NCI-H748 treated with DMSO at 0.1 percent for 48 hours (cell line): ENCODE data around the gene GRB2.
A peak's percentile ranks its signal among the peaks of the same experiment; 100 is the strongest.
"Not testable (repeated sequence)": the region's sequence is repeated elsewhere in the genome, so short reads cannot be mapped to it uniquely, and the experiment has no call there.

Experiments used
- DNase-seq: peaks from one replicate; lab custom pipeline; 2025; lab: John Stamatoyannopoulos, UW

The GRB2 gene

DNA sequence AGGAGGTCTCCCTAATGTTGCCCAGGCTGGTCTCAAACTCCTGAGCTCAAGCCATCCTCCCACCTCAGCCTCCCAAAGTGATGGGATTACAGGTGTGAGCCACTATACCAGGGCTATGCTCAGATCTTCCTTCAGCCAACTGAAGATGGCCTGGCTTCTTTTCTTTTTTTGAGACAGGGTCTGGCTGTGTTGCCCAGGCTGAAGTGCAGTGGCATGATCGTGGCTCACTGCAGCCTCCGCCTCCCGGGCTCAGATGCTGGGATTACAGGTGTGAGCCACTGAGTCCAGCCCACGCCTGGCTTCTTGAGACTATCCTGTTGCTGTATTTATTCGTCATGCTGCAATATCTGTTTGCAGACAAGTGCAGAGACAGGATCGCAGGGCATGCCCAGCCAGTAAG, 120.4 kb downstream of the GRB2 start:
- no peak for DNase-seq

DNA sequence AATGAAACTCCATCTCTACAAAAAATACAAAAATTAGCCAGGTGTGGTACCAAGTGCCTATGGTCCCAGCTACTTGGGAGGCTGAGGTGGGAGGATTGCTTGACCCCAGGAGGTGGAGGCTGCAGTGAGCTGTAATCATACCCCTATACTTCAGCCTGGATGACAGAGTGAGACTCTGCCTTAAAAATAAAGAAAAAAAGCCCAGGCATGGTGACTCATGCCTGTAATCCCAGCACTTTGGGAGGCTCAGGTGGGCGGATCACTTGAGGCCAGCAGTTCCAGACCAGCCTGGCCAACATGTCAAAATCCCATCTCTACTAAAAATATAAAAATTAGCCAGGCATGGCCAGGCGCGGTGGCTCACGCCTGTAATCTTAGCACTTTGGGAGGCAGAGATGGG, 125.3 kb downstream of the GRB2 start:
- not testable (repeated sequence) for DNase-seq

DNA sequence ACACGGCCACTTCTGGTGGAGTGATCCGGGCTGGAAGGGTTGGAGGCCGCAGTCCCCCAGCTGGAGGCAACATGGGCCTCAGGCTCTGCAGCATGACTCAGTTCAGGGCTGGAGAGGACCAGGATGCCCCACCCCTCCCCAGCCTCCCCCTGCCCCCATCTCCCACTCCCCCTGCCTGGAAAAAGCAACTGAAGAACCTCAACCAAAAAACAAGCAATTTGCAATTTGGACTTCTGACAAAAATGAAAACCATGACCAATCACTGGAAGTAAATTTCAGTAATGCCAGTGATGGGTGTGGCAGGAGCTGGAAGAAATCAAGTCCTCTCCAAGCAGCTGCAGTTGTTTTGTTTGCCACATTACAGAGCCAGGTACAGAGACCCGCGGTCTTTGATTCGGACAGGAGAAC, 127.8 kb downstream of the GRB2 start:
- no peak for DNase-seq

GRCh38 chr17:75273977-75274708, 131.3 kb downstream of the GRB2 start:
- DNase-seq: no peak

DNA sequence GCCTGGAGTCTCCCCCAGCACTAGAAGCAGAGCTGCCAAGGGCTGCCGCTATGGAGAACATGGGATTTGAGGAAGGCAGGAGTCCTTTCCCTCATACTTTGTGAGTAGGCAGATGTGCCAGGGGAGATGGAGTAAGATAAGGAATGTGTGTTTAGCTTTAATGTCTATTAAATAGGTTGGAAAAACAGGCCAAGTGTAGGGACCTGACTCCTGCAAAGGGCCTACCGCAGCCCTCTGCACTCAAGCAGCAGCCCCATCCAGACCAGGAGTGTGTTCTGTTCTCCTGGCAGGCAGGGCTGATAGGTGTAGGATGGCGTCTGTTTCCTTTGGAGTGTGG, 132.7 kb downstream of the GRB2 start:
- DNase-seq: no peak

DNA sequence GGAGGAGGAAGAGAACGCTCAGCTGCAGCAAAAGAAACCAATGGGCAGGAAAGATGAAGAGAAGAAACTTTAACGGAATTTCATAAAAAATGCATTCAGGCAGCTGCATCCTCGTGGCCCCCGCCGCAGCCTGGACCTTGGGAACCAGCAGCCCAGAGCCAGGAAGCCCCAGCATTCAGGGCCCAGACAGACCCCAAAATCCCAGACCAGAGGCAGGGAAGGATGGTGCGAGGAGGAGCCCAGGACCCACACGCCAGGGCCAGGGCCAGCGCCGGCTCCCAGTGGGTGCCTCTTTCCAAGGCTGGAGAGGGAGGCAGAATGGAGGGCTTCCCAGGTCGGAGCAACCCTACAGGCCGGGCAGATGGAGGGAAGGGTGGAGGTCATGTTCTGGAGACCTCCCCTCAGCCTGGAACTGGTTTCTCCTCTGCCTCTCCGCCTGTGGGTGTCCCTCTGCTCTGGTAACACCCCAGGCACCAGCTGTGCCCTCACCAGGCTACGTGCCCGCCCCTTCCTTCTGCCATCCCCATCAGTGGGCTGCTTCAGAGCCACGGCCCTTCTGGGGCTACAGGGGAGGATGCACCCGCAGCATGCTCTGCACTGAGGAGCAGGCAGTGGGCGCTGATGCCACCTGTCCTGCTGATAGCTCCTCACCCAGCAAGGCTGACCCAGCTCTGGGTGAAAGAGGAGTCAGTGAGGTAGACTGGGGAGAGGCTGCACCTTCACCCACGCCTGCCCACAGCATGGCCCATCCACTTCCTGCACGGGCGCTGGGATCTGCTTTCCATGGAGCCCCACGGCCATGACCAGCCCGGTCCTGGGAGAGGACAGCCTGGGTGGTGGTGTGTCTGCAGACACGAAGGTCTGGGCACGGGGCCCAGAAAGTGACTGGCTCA, 133.3 kb downstream of the GRB2 start:
- no peak for DNase-seq

GRCh38 chr17:75271233-75271954, 134.1 kb downstream of the GRB2 start:
- DNase-seq: peak; percentile 15

DNA sequence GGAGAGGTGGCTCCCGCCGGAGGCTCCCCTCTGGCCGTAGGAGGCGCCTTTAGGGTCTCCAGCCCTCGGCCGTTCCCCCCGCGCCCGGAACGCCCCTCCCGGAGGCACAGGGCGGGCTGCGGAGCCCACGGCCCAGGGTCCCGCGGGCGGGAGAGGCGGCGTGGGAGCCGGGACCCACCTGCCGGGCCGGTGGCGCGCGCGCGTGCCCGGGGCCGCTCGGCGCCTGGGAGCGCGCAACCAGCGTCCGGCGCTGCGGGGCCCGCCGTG, 134.6 kb downstream of the GRB2 start, which contains the start of gene MIF4GD:
MIF4GD (minus strand) TSS at position 266 of the 267 bp plus-strand sequence. CDS start 1,036 bp downstream, outside the sequence.
- no peak for DNase-seq

DNA sequence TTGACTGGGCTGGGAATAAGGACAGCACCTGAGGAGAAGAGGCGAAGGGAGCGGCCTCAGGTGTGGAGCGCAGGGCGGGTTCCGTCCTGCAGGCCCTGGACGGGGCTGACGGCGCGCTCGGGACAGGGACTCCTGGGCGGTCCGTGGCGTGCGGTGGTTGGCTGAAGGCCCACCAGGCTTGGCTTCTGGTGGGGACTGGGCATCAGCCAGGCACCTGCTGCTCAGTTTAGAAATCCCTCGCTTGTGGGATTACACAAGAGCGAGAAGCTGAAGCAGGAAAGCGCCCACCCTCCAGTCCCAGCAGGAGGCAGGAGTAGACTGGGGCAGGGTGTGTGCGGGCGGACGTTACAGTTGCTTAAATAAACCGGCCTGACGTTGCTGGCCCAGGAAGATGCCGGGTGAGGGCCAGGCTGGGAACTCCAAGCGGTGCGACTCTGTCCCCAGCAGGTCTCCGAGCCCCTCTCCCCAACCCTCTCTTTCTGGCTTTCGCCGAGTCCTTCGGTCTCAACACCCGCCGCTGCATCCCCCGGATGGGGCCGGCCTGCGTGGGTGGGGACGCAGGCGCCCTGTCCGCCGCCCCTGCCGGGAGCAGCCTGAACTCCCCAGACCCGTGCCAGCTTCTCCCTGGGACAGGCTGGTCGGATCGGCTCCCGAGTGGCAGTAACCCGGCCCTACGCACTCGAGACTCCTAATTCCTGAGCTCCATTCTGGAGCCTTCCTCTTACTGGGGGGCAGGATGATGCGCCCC, 135.1 kb downstream of the GRB2 start:
- DNase-seq: no peak

DNA sequence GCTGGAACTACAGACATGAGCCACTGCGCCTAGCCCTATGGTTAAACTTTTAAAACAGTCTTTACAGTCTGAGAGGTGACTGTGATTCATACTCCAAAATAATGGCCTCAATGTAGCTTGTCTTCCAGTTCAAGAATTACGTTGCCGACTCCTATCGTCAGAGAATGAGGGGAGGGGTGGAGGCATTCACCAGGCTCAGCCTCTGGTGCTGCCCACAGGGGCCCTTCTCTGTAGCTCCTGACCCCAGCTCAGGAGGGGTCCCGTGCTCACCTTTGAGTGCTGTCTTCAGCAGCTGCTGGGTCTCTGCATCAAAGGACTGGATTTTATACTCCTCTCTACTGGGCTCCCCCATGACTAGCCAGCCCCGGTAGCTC, 135.6 kb downstream of the GRB2 start:
- no peak for DNase-seq
